Tibial nerve (tissue), 4 donors: Measurements from ENCODE around the gene ZKSCAN4. TPM values are rescaled to one million over a fixed set of nuclear protein-coding genes. Genes with fewer than 3 reads are reported as not detected.

Experiments
- DNase-seq, 2 donors: peaks; one replicate each; pipeline ENCODE4 v3.0.0-alpha.2; 2019; ENCODE audit warnings: low spot score in 2 of 2
- H3K27ac ChIP-seq, 4 donors: fragments of 200-600 bp; sonication (generic) in 3 of 4; one replicate each; pipeline ENCODE4 v1.5.1; 2017 to 2019; ENCODE audit warnings: mild to moderate bottlenecking in 1 of 4
- H3K27me3 ChIP-seq, 2 donors: fragments of 200-600 bp; sonication (generic) in 1 of 2; one replicate each; pipeline versions ENCODE4 v1.5.1 to v1.6.0; 2017 to 2019
- H3K36me3 ChIP-seq, 3 donors: fragments of 200-600 bp; sonication (generic); one replicate each; pipeline ENCODE4 v1.5.1; 2018 to 2019
- H3K4me1 ChIP-seq, 4 donors: fragments of 200-600 bp; sonication (generic) in 3 of 4; one replicate each; pipeline ENCODE4 v1.5.1; 2017 to 2019
- H3K4me3 ChIP-seq, 4 donors: fragments of 200-600 bp; sonication (generic) in 3 of 4; one replicate each; pipeline ENCODE4 v1.5.1; 2017 to 2019; ENCODE audit warnings: mild to moderate bottlenecking in 1 of 4, moderate library complexity in 1 of 4
- H3K9me3 ChIP-seq, 4 donors: fragments of 200-600 bp; sonication (generic) in 3 of 4; one replicate each; pipeline ENCODE4 v1.5.1; 2017 to 2019
- EP300 ChIP-seq, 2 donors: sonication (generic); formaldehyde crosslinking; IDR thresholded peaks; one replicate each; pipeline ENCODE4 v1.6.1; 2017; ENCODE audit warnings: antibody characterized with exemption in 2 of 2, mild to moderate bottlenecking in 1 of 2
- POLR2A ChIP-seq, 2 donors: fragments of 450-650 bp; IDR thresholded peaks; one replicate each; pipeline ENCODE4 v1.6.1; 2017; ENCODE audit warnings: antibody characterized with exemption in 2 of 2, mild to moderate bottlenecking in 2 of 2, moderate library complexity in 2 of 2
- whole genome bisulfite sequencing, 2 donors: methylation state at CpG; one replicate each; pipeline ENCODE4 v1.1.5; 2018; 5-methylcytosine and 5-hydroxymethylcytosine counted together
- total RNA-seq, 4 donors: library from RNA; depleted of rRNA; stranded (reverse); fragments of >200 nt; gene quantifications; one replicate each; pipeline ENCODE4 v1.1.0, GENCODE V29; 2016
- TF ChIP-seq, protein P1 (sequence below), 5 experiments: fragments of 200-600 bp in 3 of 5; fragments of 450-650 bp in 2 of 5; sonication (generic) in 3 of 5; IDR thresholded peaks; one replicate each; pipeline ENCODE4 v1.5.1; 2016 to 2019; ENCODE audit warnings: antibody characterized with exemption in 5 of 5, mild to moderate bottlenecking in 3 of 5, moderate library complexity in 2 of 5

ZKSCAN4 gene
- total RNA-seq, 4 donors from 2014 or later = 3.5 to 9.2 (median 7.3) TPM

- 0 to 2% methylated on average over 1 of the region's 1 CpG for WGBS, 2 donors
- no peaks in the 10 kb centered on the region for H3K9me3 ChIP-seq
- peak overlapping the region in 3 of 4 donors; percentile 86 to 93 (median 87) for H3K27ac ChIP-seq
- no peak for TF ChIP-seq EP300 (IDR thresholded peaks at IDR 0.05)
- no peak for TF ChIP-seq POLR2A (IDR thresholded peaks at IDR 0.05)
- TF ChIP-seq, protein P1, sequence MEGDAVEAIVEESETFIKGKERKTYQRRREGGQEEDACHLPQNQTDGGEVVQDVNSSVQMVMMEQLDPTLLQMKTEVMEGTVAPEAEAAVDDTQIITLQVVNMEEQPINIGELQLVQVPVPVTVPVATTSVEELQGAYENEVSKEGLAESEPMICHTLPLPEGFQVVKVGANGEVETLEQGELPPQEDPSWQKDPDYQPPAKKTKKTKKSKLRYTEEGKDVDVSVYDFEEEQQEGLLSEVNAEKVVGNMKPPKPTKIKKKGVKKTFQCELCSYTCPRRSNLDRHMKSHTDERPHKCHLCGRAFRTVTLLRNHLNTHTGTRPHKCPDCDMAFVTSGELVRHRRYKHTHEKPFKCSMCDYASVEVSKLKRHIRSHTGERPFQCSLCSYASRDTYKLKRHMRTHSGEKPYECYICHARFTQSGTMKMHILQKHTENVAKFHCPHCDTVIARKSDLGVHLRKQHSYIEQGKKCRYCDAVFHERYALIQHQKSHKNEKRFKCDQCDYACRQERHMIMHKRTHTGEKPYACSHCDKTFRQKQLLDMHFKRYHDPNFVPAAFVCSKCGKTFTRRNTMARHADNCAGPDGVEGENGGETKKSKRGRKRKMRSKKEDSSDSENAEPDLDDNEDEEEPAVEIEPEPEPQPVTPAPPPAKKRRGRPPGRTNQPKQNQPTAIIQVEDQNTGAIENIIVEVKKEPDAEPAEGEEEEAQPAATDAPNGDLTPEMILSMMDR (IDR thresholded peaks at IDR 0.05) = no peak
- H3K27me3 ChIP-seq = no peaks in the 10 kb centered on the region
- H3K4me3 ChIP-seq = peak overlapping the region; percentile 41 to 90 (median 77)
- DNase-seq = no peak
- H3K36me3 ChIP-seq = peaks cover 0 to 24% (median 0%) of the 10 kb centered on the region in 3 donors
- peaks cover 0 to 31% (median 2%) of the 10 kb centered on the region in 4 donors for H3K4me1 ChIP-seq
These were observed 15.6 kb upstream of the ZKSCAN4 start for GRCh38 chr6:28267695-28268059.

DNA sequence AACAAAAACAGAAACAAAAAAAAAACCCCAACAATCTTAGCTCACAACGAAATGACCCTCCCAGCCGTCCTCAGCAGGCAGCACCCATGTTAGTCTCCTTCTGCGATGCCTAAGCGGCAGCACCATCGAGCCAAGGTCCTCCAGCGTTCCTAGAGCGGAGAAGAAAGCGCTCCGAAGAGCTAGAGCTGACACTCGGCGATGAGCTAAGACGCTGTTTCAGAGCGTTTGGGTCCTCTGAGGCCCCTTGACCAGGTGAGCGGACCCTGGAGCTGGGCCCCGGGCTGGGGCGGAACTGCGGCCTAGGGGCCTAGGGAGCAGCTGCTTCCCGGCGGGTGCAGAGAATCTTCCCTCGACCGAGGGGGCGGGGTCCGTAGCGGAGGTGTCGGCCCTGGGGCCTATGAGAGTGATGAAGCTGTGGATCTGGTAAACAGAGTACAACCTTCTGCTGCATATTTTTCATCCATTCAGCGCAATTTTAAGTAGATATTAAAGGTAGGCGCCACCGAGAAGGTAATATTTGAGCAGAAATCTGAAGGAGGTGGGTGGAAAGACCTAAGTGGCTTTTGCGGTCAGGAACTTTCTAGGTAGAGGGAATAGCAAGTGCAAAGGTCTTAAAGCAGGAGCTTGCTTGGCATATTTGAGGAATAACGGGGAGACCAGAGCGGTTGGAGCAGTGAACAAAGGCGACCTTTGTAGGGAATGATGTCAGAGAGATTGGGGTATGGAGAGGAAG lies 15.1 kb upstream of the ZKSCAN4 start, which contains the start of gene ZSCAN26:
Gene ZSCAN26, plus strand, starts transcription at position 182 of the 733 bp plus-strand sequence. CDS start 4,777 bp downstream, outside the sequence.
- peaks cover 0 to 18% (median 0%) of the 10 kb centered on the region in 3 donors for H3K36me3 ChIP-seq
- peak within 1 kb of the TSS; percentile 57 to 93 (median 86) for H3K27ac ChIP-seq
- DNase-seq = peak; percentile 49 to 74
- 0 to 1% methylated on average over 24 to 32 of the region's 32 CpGs for WGBS, 2 donors
- H3K27me3 ChIP-seq = no peaks in the 10 kb centered on the region
- H3K4me1 ChIP-seq = peaks cover 0 to 31% (median 2%) of the 10 kb centered on the region in 4 donors
- no peak for TF ChIP-seq POLR2A (IDR thresholded peaks at IDR 0.05)
- peak; percentile 37 to 88 for TF ChIP-seq EP300 (IDR thresholded peaks at IDR 0.05)
- TF ChIP-seq, protein P1 (IDR thresholded peaks at IDR 0.05) = no peak
- no peaks in the 10 kb centered on the region for H3K9me3 ChIP-seq
- H3K4me3 ChIP-seq = peak within 1 kb of the TSS; percentile 41 to 90 (median 77)

- Histone ChIP-seq H3K36me3 (peaks cover 0 to 13% (median 0%) of the 10 kb centered on the region in 3 donors), H3K4me3 (peak overlapping the region; percentile 10 to 90 (median 60)), H3K27me3 (no peaks in the 10 kb centered on the region), H3K27ac (peak overlapping the region; percentile 57 to 93 (median 86)), H3K4me1 (peaks cover 0 to 31% (median 2%) of the 10 kb centered on the region in 4 donors), H3K9me3 (no peaks in the 10 kb centered on the region)
- 5 to 8% methylated on average over 5 of the region's 5 CpGs for WGBS, 2 donors
- no peak for DNase-seq
- TF ChIP-seq EP300 (IDR thresholded peaks at IDR 0.05) (no peak), POLR2A (IDR thresholded peaks at IDR 0.05) (no peak)
- TF ChIP-seq, protein P1 (IDR thresholded peaks at IDR 0.05) = no peak
These were observed 14.5 kb upstream of the ZKSCAN4 start for GRCh38 chr6:28266563-28266961.

GRCh38 chr6:28264834-28265401 lies 12.8 kb upstream of the ZKSCAN4 start:
- Histone ChIP-seq H3K27ac (no peak overlapping the region), H3K4me1 (peaks cover 0 to 31% (median 2%) of the 10 kb centered on the region in 4 donors), H3K9me3 (peaks cover 0 to 14% (median 0%) of the 10 kb centered on the region in 4 donors), H3K27me3 (no peaks in the 10 kb centered on the region), H3K4me3 (no peak overlapping the region), H3K36me3 (peaks cover 0 to 2% (median 0%) of the 10 kb centered on the region in 3 donors)
- WGBS, 2 donors = 69 to 70% methylated on average over 4 of the region's 4 CpGs
- TF ChIP-seq EP300 (IDR thresholded peaks at IDR 0.05) (no peak), POLR2A (IDR thresholded peaks at IDR 0.05) (no peak)
- TF ChIP-seq, protein P1 (IDR thresholded peaks at IDR 0.05) = no peak
- no peak for DNase-seq

DNA sequence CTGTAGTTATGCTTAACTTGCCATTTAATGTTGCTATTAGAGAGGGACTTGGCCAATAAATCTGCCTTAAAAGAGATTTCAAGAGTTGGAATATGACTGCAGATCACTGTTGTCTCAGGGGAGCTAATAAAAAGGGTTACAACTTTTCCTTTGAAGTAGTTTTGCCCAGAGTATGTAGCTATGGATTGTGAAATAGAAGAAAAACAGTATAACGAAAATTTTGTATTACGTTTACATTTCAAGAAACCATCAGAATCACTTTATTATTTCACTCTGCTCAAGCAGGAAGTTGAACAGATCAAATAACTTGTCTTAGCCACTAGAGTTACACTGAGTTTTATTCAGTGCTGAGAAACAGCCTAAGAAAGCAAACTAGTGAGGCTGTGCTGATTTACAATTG lies 11.9 kb upstream of the ZKSCAN4 start:
- Histone ChIP-seq H3K27me3 (no peaks in the 10 kb centered on the region), H3K9me3 (peaks cover 0 to 24% (median 0%) of the 10 kb centered on the region in 4 donors), H3K4me3 (no peak overlapping the region), H3K36me3 (no peaks in the 10 kb centered on the region), H3K27ac (no peak overlapping the region), H3K4me1 (peaks cover 0 to 31% (median 5%) of the 10 kb centered on the region in 4 donors)
- WGBS, 2 donors = 34 to 39% methylated on average over 2 of the region's 2 CpGs
- DNase-seq = no peak
- TF ChIP-seq, protein P1 (IDR thresholded peaks at IDR 0.05) = no peak
- TF ChIP-seq POLR2A (IDR thresholded peaks at IDR 0.05) (no peak), EP300 (IDR thresholded peaks at IDR 0.05) (no peak)
